Vagina (tissue), 2 donors: ENCODE data around the gene NFKBIA.

Experiments
- POLR2AphosphoS5 ChIP-seq, 2 donors: sonication (generic); formaldehyde crosslinking; IDR thresholded peaks; one replicate each; pipeline ENCODE4 v1.9.0; 2017; ENCODE audit warnings: antibody characterized with exemption in 2 of 2, mild to moderate bottlenecking in 2 of 2, low read depth in 1 of 2; ENCODE audit not compliant: insufficient read depth in 1 of 2
- TF ChIP-seq, protein P1 (sequence below), 3 experiments: fragments of 450-650 bp in 2 of 3; fragments of 200-600 bp in 1 of 3; sonication (generic) in 1 of 3; IDR thresholded peaks; one replicate each; pipeline ENCODE4 v1.5.1; 2017 to 2019; ENCODE audit warnings: antibody characterized with exemption in 3 of 3, mild to moderate bottlenecking in 2 of 3, moderate library complexity in 2 of 3

DNA sequence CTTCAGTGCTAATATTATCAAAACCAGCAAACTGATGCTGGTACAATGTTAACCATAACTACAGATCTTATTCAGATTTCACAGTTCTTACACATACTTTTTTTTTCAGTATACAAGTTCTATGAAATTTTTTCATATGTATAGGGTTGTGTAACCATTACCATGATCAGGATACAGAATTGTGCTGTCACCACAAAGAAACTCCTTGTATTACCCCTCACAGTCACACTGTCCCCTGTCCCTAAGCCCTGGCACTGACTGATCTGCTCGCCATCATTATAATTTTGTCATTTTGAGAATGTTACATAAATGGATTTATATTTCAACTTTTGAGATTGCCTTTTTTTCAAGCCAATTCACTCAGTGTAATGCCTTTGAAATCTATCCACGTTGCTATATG lies 21.3 kb upstream of the NFKBIA start:
- TF ChIP-seq, protein P1, sequence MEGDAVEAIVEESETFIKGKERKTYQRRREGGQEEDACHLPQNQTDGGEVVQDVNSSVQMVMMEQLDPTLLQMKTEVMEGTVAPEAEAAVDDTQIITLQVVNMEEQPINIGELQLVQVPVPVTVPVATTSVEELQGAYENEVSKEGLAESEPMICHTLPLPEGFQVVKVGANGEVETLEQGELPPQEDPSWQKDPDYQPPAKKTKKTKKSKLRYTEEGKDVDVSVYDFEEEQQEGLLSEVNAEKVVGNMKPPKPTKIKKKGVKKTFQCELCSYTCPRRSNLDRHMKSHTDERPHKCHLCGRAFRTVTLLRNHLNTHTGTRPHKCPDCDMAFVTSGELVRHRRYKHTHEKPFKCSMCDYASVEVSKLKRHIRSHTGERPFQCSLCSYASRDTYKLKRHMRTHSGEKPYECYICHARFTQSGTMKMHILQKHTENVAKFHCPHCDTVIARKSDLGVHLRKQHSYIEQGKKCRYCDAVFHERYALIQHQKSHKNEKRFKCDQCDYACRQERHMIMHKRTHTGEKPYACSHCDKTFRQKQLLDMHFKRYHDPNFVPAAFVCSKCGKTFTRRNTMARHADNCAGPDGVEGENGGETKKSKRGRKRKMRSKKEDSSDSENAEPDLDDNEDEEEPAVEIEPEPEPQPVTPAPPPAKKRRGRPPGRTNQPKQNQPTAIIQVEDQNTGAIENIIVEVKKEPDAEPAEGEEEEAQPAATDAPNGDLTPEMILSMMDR (IDR thresholded peaks at IDR 0.05): no peak
- no peak for TF ChIP-seq POLR2AphosphoS5 (IDR thresholded peaks at IDR 0.05; ENCODE audit: insufficient read depth in 1 of 2, low read depth in 1 of 2)
